Measurements from ENCODE around the gene RSBN1L. TPM values are rescaled to one million over a fixed set of nuclear protein-coding genes. Genes with fewer than 3 reads are reported as not detected.

The RSBN1L gene
- total RNA-seq, 1 experiment from 2014 or later: 10.9 TPM

DNA sequence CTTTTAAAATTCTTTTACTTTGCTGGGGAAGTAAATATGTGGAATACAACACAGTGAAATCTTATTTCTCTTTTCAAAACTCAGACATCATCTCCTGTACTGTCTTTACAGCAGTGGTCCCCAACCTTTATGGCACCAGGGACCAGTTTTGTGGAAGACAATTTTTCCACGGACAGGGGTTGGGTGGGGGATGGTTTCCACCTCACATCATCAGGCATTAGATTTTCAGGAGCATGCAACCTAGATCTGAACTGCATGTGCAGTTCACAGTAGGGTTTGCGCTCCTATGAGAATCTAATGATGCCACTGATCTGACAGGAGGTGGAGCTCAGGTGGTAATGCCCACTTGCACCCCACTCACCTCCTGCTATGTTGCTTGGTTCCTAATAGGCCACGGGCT lies 89.8 kb downstream of the RSBN1L start:
- DNase-seq (ENCODE audit: unreplicated experiment): no peak
- ChIA-PET POLR2A (no interaction called here), CTCF (interaction anchor here (1.3 kb wide), 2 partner anchors 11 to 27 kb away, joined by 3 to 5 read pairs; no protein-coding TSS in a partner anchor)
- Mint-ChIP-seq H3K4me1 (ENCODE audit: insufficient read depth, unreplicated experiment) (no peaks in the 10 kb centered on the region), H3K9me3 (ENCODE audit: unreplicated experiment) (no peaks in the 10 kb centered on the region), H3K36me3 (ENCODE audit: insufficient read depth, unreplicated experiment) (peaks cover 17% of the 10 kb centered on the region), H3K4me3 (ENCODE audit: unreplicated experiment) (no peak overlapping the region), H3K27me3 (ENCODE audit: insufficient read depth, unreplicated experiment) (no peaks in the 10 kb centered on the region), H3K27ac (ENCODE audit: low read depth, unreplicated experiment) (no peak overlapping the region)
- intact Hi-C loops (cut with micrococcal nuclease): no loop called here
- TF ChIP-seq, protein P1, sequence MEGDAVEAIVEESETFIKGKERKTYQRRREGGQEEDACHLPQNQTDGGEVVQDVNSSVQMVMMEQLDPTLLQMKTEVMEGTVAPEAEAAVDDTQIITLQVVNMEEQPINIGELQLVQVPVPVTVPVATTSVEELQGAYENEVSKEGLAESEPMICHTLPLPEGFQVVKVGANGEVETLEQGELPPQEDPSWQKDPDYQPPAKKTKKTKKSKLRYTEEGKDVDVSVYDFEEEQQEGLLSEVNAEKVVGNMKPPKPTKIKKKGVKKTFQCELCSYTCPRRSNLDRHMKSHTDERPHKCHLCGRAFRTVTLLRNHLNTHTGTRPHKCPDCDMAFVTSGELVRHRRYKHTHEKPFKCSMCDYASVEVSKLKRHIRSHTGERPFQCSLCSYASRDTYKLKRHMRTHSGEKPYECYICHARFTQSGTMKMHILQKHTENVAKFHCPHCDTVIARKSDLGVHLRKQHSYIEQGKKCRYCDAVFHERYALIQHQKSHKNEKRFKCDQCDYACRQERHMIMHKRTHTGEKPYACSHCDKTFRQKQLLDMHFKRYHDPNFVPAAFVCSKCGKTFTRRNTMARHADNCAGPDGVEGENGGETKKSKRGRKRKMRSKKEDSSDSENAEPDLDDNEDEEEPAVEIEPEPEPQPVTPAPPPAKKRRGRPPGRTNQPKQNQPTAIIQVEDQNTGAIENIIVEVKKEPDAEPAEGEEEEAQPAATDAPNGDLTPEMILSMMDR (IDR thresholded peaks at IDR 0.05; ENCODE audit: unreplicated experiment): no peak
- no TSS peak for BruUV-seq (replicated peaks)

DNA sequence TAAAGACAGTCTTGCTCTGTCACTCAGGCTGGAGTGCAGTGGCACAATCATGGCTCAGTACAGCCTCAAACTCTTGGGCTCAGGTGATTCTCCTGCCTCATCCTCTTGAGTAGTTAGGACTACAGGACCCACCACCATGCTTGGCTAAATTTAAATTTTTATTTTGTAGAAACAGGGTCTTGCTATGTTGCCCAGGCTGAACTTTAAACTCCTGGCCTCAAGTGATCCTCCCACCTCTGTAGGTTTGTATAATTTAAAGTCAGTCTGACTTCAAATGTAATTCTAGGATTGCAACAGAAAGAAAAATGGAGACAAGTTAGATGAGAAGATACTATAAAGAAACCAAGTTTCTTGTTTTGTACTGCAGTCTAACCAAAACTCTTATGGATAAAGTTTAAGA lies 90.5 kb downstream of the RSBN1L start:
- Mint-ChIP-seq H3K36me3 (ENCODE audit: insufficient read depth, unreplicated experiment) (peaks cover 17% of the 10 kb centered on the region), H3K27ac (ENCODE audit: low read depth, unreplicated experiment) (no peak overlapping the region), H3K27me3 (ENCODE audit: insufficient read depth, unreplicated experiment) (no peaks in the 10 kb centered on the region), H3K4me3 (ENCODE audit: unreplicated experiment) (no peak overlapping the region), H3K4me1 (ENCODE audit: insufficient read depth, unreplicated experiment) (no peaks in the 10 kb centered on the region), H3K9me3 (ENCODE audit: unreplicated experiment) (no peaks in the 10 kb centered on the region)
- intact Hi-C loops (cut with micrococcal nuclease): no loop called here
- ChIA-PET POLR2A (no interaction called here), CTCF (interaction anchor here (0.6 to 1.3 kb wide), 3 partner anchors 10 to 343 kb away, joined by 3 read pairs; no protein-coding TSS in a partner anchor)
- no peak for DNase-seq (ENCODE audit: unreplicated experiment)
- TF ChIP-seq, protein P1 (IDR thresholded peaks at IDR 0.05; ENCODE audit: unreplicated experiment): no peak
- no TSS peak for BruUV-seq (replicated peaks)

DNA sequence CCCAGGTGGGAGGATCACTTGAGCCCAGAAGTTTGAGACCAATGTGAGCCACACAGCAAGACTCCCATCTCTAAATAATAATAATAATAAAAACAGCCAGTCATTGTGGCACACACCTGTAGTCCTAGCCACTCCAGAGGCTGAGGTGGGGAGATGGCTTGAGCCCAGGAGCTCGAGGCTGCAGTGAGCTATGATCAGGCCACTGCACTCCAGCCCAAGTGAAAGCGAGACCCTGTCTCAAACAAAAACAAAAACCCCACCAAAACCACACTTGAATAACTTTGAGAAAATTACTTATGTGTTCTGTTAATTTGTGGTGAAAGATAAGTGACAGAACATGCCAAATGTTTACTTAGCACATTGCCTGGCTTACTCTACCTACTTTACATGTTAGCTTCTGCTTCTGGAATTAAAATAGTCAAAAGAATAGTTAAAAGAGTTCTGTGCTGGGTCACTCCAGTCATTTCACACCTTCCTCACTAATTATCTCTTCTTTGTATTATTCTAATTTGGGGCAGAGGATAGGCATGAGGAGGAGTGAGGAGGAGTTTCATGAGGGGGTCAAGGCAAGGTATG lies 92.2 kb downstream of the RSBN1L start:
- TF ChIP-seq, protein P1 (IDR thresholded peaks at IDR 0.05; ENCODE audit: unreplicated experiment): no peak
- Mint-ChIP-seq H3K4me1 (ENCODE audit: insufficient read depth, unreplicated experiment) (no peaks in the 10 kb centered on the region), H3K36me3 (ENCODE audit: insufficient read depth, unreplicated experiment) (peaks cover 17% of the 10 kb centered on the region), H3K27me3 (ENCODE audit: insufficient read depth, unreplicated experiment) (no peaks in the 10 kb centered on the region), H3K9me3 (ENCODE audit: unreplicated experiment) (no peaks in the 10 kb centered on the region), H3K27ac (ENCODE audit: low read depth, unreplicated experiment) (no peak overlapping the region), H3K4me3 (ENCODE audit: unreplicated experiment) (no peak overlapping the region)
- intact Hi-C loops (cut with micrococcal nuclease): no loop called here
- no TSS peak for BruUV-seq (replicated peaks)
- ChIA-PET POLR2A (interaction anchor here (0.6 to 0.9 kb wide), 2 partner anchors 9 to 190 kb away, joined by 3 to 4 read pairs; no protein-coding TSS in a partner anchor), CTCF (interaction anchor here (0.6 to 1.1 kb wide), 3 partner anchors 115 to 179 kb away, joined by 3 read pairs; no protein-coding TSS in a partner anchor)
- no peak for DNase-seq (ENCODE audit: unreplicated experiment)

DNA sequence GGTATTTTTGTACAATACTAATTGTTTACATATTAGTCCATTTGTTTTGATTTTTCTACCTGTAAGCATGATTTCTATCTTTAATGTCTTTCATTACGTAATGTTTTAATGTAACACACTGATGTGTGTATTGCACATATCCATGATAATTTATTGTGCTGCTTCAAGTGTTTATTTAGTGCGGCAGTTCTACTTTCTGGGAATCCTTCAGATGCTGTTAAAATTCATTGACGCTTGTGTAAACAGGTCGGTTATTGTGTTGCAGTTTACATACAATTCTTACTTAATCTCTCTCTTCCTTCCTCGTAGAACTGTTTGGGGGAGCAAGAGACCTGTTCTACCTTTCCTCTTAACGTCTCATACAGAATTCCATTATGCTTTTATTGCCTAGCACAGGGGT lies 95.1 kb downstream of the RSBN1L start:
- Mint-ChIP-seq H3K27ac (ENCODE audit: low read depth, unreplicated experiment) (peak overlapping the region; percentile 36), H3K9me3 (ENCODE audit: unreplicated experiment) (no peaks in the 10 kb centered on the region), H3K4me1 (ENCODE audit: insufficient read depth, unreplicated experiment) (peaks cover 9% of the 10 kb centered on the region), H3K36me3 (ENCODE audit: insufficient read depth, unreplicated experiment) (peaks cover 22% of the 10 kb centered on the region), H3K27me3 (ENCODE audit: insufficient read depth, unreplicated experiment) (no peaks in the 10 kb centered on the region), H3K4me3 (ENCODE audit: unreplicated experiment) (no peak overlapping the region)
- DNase-seq (ENCODE audit: unreplicated experiment): no peak
- ChIA-PET CTCF (interaction anchor here (1.0 to 1.9 kb wide), 2 partner anchors 32 to 140 kb away, joined by 3 to 8 read pairs; no protein-coding TSS in a partner anchor), POLR2A (interaction anchor here (1.4 kb wide), 1 partner anchor 95 kb away, joined by 3 read pairs; the partner anchor contains the start of gene RSBN1L)
- TF ChIP-seq, protein P1 (IDR thresholded peaks at IDR 0.05; ENCODE audit: unreplicated experiment): no peak
- intact Hi-C loops (cut with micrococcal nuclease): loop anchor here (10.0 kb wide), 1 partner anchor 113 kb away; no protein-coding TSS in a partner anchor
- BruUV-seq (replicated peaks): no TSS peak
